DND-41 (cell line): ENCODE measurements around the gene BIRC7.

Experiments used
- ATAC-seq: fragments of 200-7000 bp; cut with Tn5 transposase; 3 replicates; pipeline ENCODE4 v1.9.1; 2021; ENCODE audit warnings: low read depth; ENCODE audit not compliant: insufficient read depth
- DNase-seq: peaks from one replicate; pipeline ENCODE4 v3.0.0-alpha.2; 2020
- H2AFZ ChIP-seq: 2 replicates; pipeline ENCODE4 v1.6.0; 2012; ENCODE audit warnings: low read depth, low read length
- H3K27ac ChIP-seq: 2 replicates; pipeline ENCODE4 v1.5.1; 2012; ENCODE audit warnings: low read length, inconsistent platforms
- H3K27me3 ChIP-seq: fragments of 200-600 bp; sonication (generic); 2 replicates; pipeline ENCODE4 v1.6.0; 2012; ENCODE audit warnings: low read length, mild to moderate bottlenecking, inconsistent platforms; ENCODE audit not compliant: insufficient read depth, poor library complexity
- H3K36me3 ChIP-seq: 2 replicates; pipeline ENCODE4 v1.5.1; 2012; ENCODE audit warnings: low read length, inconsistent platforms; ENCODE audit not compliant: insufficient read depth
- H3K4me1 ChIP-seq: 2 replicates; pipeline ENCODE4 v1.5.1; 2012; ENCODE audit warnings: mild to moderate bottlenecking, low read length; ENCODE audit not compliant: insufficient read depth
- H3K4me2 ChIP-seq: 2 replicates; pipeline ENCODE4 v1.6.0; 2012; ENCODE audit warnings: mild to moderate bottlenecking, moderate library complexity, low read length, inconsistent platforms; ENCODE audit not compliant: insufficient read depth
- H3K4me3 ChIP-seq, 2 experiments: fragments of 200-600 bp in 1 of 2; shearing (Covaris generic) in 1 of 2; 2 replicates each; pipeline ENCODE4 v1.5.1; 2012 to 2016; ENCODE audit warnings: inconsistent platforms in 2 of 2, low read length in 2 of 2, mild to moderate bottlenecking in 2 of 2, low read depth in 1 of 2, moderate library complexity in 1 of 2
- H3K79me2 ChIP-seq: 2 replicates; pipeline ENCODE4 v1.6.0; 2012; ENCODE audit warnings: low read length, inconsistent platforms; ENCODE audit not compliant: insufficient read depth
- H3K9ac ChIP-seq: 2 replicates; pipeline ENCODE4 v1.6.0; 2012; ENCODE audit warnings: low read depth, mild to moderate bottlenecking, inconsistent platforms, low read length, moderate library complexity
- H3K9me3 ChIP-seq: 2 replicates; pipeline ENCODE4 v1.5.1; 2012; ENCODE audit warnings: low read length, moderate library complexity, mild to moderate bottlenecking, inconsistent platforms; ENCODE audit not compliant: insufficient read depth, severe bottlenecking
- H4K20me1 ChIP-seq: 2 replicates; pipeline ENCODE4 v1.6.0; 2012; ENCODE audit warnings: low read length; ENCODE audit not compliant: insufficient read depth
- CTCF ChIP-seq: IDR thresholded peaks from 2 replicates; pipeline ENCODE4 v1.5.1; 2012; ENCODE audit warnings: borderline replicate concordance, low read length, moderate library complexity, mild to moderate bottlenecking; ENCODE audit not compliant: poor library complexity, severe bottlenecking; ENCODE audit errors: extremely low read depth
- EZH2 ChIP-seq: IDR thresholded peaks from 3 replicates; pipeline ENCODE4 v1.6.1; 2012; ENCODE audit warnings: borderline replicate concordance, low read depth, mild to moderate bottlenecking, moderate library complexity, low read length, inconsistent platforms; ENCODE audit not compliant: severe bottlenecking

The BIRC7 gene

GRCh38 chr20:63189322-63189642, 46.4 kb upstream of the BIRC7 start:
- Histone ChIP-seq H3K4me2 (no peak overlapping the region), H2AFZ (no peak overlapping the region), H3K9ac (no peak overlapping the region), H3K9me3 (no peaks in the 10 kb centered on the region), H3K36me3 (no peaks in the 10 kb centered on the region), H3K4me3 (no peak overlapping the region), H3K79me2 (no peaks in the 10 kb centered on the region), H3K27ac (no peak overlapping the region), H4K20me1 (peaks cover 50% of the 10 kb centered on the region), H3K4me1 (peaks cover 9% of the 10 kb centered on the region), H3K27me3 (no peaks in the 10 kb centered on the region)
- DNase-seq (peak; percentile 71), ATAC-seq (no peak; the same call in 2 of the 3 replicates)
- TF ChIP-seq CTCF (no peak), EZH2 (no peak)

DNA sequence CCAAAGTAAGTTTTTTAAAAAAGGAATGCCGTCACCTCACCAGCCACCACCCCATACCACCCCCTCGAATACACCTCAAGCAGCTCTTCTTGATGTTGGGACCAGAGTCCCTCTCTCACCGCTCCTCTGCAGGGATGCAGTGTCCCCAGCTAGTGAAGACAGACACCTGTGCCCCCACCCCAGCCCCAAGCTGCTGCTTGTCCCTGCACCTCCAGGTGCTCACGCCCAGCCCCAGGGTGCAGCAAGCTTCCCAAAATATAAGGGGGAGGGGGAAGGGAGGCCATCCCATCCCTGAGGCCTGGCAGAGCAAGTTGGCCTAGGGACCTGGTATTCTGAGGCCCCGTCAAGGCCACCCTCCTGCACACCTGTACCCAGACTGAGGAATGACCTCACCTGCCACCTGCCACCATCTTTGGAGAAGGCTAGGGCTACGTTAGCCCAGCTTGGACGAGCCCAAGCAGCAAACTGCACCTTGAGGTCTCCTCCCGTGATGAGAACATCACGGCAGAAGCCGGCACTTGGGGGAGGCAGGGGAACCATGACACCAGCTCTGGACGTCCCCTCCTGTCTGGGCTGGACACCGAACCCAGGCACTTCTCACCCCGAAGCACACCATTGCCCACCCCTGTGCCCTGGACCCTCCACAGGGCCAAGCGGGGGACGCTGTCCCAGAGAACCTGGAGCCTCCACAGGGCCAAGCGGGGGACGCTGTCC, 45.7 kb upstream of the BIRC7 start:
- no peak overlapping the region for H2AFZ ChIP-seq
- no peaks in the 10 kb centered on the region for H3K79me2 ChIP-seq
- H3K9me3 ChIP-seq, result no peaks in the 10 kb centered on the region
- H3K4me3 ChIP-seq, result no peak overlapping the region
- H3K36me3 ChIP-seq, result peaks cover 6% of the 10 kb centered on the region
- ATAC-seq, result no peak
- H4K20me1 ChIP-seq, result peaks cover 55% of the 10 kb centered on the region
- no peak overlapping the region for H3K9ac ChIP-seq
- no peak for DNase-seq
- no peak overlapping the region for H3K4me2 ChIP-seq
- no peak overlapping the region for H3K27ac ChIP-seq
- no peaks in the 10 kb centered on the region for H3K27me3 ChIP-seq
- peaks cover 9% of the 10 kb centered on the region for H3K4me1 ChIP-seq
- TF ChIP-seq EZH2, result no peak
- TF ChIP-seq CTCF, result no peak

DNA sequence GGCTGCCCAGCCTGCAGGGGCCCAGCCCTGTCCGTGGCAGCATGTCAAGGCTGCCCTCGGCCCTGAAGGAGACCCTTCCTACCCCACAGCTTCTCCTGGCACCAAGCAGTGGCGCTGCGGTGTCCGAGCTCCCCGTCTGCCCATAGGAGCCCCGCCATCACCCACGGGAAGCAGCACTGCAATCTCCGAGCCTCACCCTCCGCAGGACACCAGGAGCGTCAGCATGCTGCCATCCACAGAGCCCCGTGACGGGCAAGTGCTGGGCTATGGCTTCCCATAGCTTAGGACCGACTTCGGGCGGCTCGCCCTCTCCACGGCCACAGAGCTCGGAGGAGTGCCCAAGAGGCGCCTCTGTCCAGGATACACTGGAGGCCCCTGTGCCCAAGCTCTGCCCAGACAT, 44.9 kb upstream of the BIRC7 start:
- Histone ChIP-seq H3K36me3 (peaks cover 15% of the 10 kb centered on the region), H3K4me1 (peaks cover 9% of the 10 kb centered on the region), H2AFZ (no peak overlapping the region), H3K9me3 (no peaks in the 10 kb centered on the region), H3K27ac (no peak overlapping the region), H3K4me2 (no peak overlapping the region), H3K9ac (no peak overlapping the region), H3K79me2 (0 out of 2 replicates have a peak, but pooled peaks cover 5% of the 10 kb centered on the region), H4K20me1 (peaks cover 63% of the 10 kb centered on the region), H3K4me3 (no peak overlapping the region), H3K27me3 (no peaks in the 10 kb centered on the region)
- ATAC-seq (no peak), DNase-seq (no peak)
- TF ChIP-seq EZH2, result no peak

DNA sequence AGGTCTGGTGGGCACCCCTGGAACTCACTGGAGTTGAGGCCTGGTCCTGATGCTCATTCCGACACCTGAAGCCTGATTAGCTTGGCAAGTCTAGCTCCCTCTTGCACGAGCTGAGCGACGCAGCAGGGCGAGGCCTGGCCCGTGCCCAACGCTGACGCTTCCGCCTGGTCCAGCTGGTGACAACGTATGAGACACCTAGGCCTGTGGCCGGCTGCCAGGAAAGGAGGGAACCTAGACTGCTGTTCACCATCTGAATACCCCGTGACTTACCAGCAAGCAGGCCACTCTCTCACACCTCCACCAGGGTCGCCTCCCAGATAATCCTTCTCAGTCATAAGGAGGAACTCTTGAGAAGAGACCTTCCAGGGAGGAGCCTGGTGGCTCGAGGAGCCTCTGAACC, 44.3 kb upstream of the BIRC7 start:
- Histone ChIP-seq H3K9me3 (no peaks in the 10 kb centered on the region), H3K4me3 (no peak overlapping the region), H3K27me3 (no peaks in the 10 kb centered on the region), H3K27ac (no peak overlapping the region), H3K9ac (no peak overlapping the region), H3K4me2 (no peak overlapping the region), H3K4me1 (peaks cover 9% of the 10 kb centered on the region), H2AFZ (no peak overlapping the region), H3K79me2 (peaks cover 10% of the 10 kb centered on the region; the same call in 1 of the 2 replicates), H3K36me3 (peaks cover 20% of the 10 kb centered on the region), H4K20me1 (peaks cover 67% of the 10 kb centered on the region)
- ATAC-seq (no peak), DNase-seq (no peak)
- TF ChIP-seq EZH2 (no peak), CTCF (no peak)
